HL-60/S4 treated with phorbol 12-myristate 13-acetate at 8.2 ng/mL for 4 days and 3 days (cell line): Measurements from ENCODE around the gene SULT1E1.

ENCODE experiments used
- in situ Hi-C: fragments of 300-500 bp; cut with MboI; formaldehyde crosslinking; loops from 2 replicates; pipeline ENCODE4 v1.15.0; 2022; ENCODE audit warnings: low sequenced_read_pairs

SULT1E1 gene

DNA sequence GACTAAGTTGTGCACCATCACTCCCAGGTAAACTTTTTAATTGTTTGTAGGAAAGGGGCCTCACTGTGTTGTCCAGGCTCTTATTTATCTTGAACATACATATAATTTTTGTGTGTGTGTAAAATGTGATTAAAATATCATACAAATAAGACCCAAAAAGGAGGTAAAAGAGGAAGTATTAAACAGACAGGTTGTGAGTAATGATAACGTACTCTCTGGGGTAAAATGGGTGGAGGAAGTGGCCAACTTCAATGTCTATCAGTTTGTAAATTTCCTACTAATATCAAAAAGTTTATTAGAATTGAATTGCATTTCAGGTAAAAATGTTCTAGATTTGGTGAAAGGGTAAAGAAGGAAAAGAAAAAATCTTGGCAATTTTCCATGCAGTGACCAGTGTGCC is 48.8 kb downstream of the SULT1E1 start:
- in situ Hi-C loops = no loop called here

DNA sequence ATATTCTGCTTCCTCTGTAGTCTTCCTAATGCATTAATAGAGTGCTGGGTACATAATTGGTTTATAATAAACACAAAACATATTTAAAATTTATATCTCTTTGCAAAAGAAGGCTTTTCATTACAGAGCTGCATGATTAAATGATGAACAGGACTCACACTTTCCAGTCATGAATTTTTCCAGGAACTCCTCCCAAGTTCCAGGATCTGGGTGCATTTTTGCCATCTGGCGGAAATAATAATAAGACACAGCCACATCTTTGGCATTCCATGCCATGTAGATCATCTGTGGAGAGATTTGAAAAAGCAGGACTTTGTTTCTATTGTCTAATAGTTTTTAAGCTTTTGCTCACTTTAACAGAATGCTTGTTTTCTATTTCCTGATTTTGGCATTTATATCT is 59.3 kb downstream of the SULT1E1 start:
- in situ Hi-C loops = no loop called here

GRCh38 chr4:69799337-69799736 is 60.6 kb downstream of the SULT1E1 start:
- in situ Hi-C loops = no loop called here

- in situ Hi-C loops = no loop called here
Observed at GRCh38 chr4:69793732-69794131, 66.2 kb downstream of the SULT1E1 start.
